ENCODE measurements around the gene MEGF9.
A peak's percentile ranks its signal among the peaks of the same experiment; 100 is the strongest.

MEGF9 gene

DNA sequence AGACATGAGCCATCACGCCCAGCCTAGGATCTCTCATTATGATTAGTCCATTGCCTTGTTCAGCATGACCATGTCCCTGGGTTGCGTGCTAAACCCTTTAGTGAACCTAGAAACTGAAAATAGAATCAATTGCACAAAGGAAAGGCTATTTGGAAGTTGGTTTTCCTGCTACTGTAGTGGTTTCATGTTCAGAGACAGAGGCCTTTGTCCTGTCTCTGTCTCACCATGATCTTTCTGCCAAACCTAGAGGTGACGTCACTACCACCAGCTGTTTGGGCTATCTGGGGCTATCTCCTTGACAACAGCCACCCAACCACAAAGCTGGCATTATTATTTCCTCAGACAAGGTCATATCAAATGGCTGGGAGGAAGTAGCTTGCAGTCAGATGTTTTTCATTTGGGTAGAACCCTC lies 130.3 kb downstream of the MEGF9 start:
- Histone ChIP-seq H3K36me3 (replicated peaks; ENCODE audit: low read depth, low read length) (no peaks in the 10 kb centered on the region), H3K27ac (ENCODE audit: low read length) (no peak overlapping the region), H3K4me3 (ENCODE audit: low read length) (no peak overlapping the region), H3K9ac (ENCODE audit: low read length) (no peak overlapping the region), H3K4me2 (ENCODE audit: low read length) (no peak overlapping the region), H3K27me3 (ENCODE audit: low read depth, low read length) (no peaks in the 10 kb centered on the region), H4K20me1 (ENCODE audit: insufficient read depth, low read length) (no peaks in the 10 kb centered on the region), H3K4me1 (ENCODE audit: low read length) (peaks cover 14% of the 10 kb centered on the region), H3K79me2 (ENCODE audit: low read length) (peaks cover 15% of the 10 kb centered on the region), H2AFZ (ENCODE audit: low read depth, low read length) (no peak overlapping the region), H3K9me3 (ENCODE audit: insufficient read depth, low read length) (no peaks in the 10 kb centered on the region)
- TF ChIP-seq EZH2phosphoT487 (IDR thresholded peaks at IDR 0.05; ENCODE audit: low read depth): no peak
- TF ChIP-seq, protein P1, sequence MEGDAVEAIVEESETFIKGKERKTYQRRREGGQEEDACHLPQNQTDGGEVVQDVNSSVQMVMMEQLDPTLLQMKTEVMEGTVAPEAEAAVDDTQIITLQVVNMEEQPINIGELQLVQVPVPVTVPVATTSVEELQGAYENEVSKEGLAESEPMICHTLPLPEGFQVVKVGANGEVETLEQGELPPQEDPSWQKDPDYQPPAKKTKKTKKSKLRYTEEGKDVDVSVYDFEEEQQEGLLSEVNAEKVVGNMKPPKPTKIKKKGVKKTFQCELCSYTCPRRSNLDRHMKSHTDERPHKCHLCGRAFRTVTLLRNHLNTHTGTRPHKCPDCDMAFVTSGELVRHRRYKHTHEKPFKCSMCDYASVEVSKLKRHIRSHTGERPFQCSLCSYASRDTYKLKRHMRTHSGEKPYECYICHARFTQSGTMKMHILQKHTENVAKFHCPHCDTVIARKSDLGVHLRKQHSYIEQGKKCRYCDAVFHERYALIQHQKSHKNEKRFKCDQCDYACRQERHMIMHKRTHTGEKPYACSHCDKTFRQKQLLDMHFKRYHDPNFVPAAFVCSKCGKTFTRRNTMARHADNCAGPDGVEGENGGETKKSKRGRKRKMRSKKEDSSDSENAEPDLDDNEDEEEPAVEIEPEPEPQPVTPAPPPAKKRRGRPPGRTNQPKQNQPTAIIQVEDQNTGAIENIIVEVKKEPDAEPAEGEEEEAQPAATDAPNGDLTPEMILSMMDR (IDR thresholded peaks at IDR 0.05; ENCODE audit: low read depth, low read length): no peak

DNA sequence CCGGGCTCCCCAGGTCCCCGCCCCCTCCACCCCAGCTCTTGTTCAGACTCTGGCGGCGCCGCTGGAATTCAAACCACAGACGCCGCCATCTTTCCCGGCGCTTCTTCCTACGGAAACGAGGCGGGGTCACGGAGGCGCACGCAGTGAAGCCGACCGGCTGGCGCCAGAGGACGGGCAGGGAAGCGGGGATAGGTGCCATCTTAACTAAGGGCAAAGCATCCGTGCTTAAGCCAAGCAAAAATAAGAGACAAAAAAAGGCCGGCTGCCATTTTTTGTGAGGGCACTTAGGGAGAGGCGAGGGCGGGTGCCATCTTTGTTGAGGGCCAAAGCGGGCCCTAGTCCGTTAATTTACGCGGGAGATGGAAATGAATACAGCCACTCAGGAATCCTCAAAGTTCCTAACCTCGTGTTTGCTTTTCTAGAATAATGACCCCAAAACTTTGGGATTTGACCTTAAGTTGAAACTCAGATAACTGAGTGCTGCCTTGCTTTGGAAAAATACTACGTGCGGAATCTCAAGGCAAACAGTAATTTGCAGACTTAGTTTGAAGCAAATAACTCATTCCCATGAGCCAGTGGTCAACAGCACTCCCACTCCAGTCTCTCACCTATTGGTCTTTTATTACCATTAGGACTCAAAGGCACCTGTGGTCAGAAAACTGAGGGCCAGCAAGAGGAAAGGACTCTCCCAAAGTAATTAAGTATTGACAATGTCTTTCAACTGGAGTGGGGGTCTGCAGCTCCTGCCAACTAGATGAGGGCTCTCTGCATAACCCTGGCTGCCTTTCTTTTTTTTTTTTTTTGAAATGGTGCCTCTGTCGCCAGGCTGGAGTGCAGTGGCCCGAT lies 134.0 kb downstream of the MEGF9 start, which contains the start of gene CDK5RAP2:
CDK5RAP2 (minus strand) TSS at position 117 of the 846 bp plus-strand sequence. CDS start 189 bp downstream, outside the sequence.
- peaks cover 52% of the 10 kb centered on the region for H3K79me2 ChIP-seq (ENCODE audit: low read length)
- no peaks in the 10 kb centered on the region for H3K9me3 ChIP-seq (ENCODE audit: insufficient read depth, low read length)
- H3K9ac ChIP-seq (ENCODE audit: low read length): peak within 1 kb of the TSS; percentile 96
- TF ChIP-seq, protein P1 (IDR thresholded peaks at IDR 0.05; ENCODE audit: low read depth, low read length): no peak
- no peak for TF ChIP-seq EZH2phosphoT487 (IDR thresholded peaks at IDR 0.05; ENCODE audit: low read depth)
- H2AFZ ChIP-seq (ENCODE audit: low read depth, low read length): peak within 1 kb of the TSS; percentile 98
- H3K4me3 ChIP-seq (ENCODE audit: low read length): peak within 1 kb of the TSS; percentile 95
- H3K4me2 ChIP-seq (ENCODE audit: low read length): peak within 1 kb of the TSS; percentile 97
- H3K27ac ChIP-seq (ENCODE audit: low read length): peak within 1 kb of the TSS; percentile 55
- no peaks in the 10 kb centered on the region for H3K27me3 ChIP-seq (ENCODE audit: low read depth, low read length)
- H3K4me1 ChIP-seq (ENCODE audit: low read length): peaks cover 16% of the 10 kb centered on the region
- H4K20me1 ChIP-seq (ENCODE audit: insufficient read depth, low read length): no peaks in the 10 kb centered on the region
- peaks cover 2% of the 10 kb centered on the region for H3K36me3 ChIP-seq (replicated peaks; ENCODE audit: low read depth, low read length)

DNA sequence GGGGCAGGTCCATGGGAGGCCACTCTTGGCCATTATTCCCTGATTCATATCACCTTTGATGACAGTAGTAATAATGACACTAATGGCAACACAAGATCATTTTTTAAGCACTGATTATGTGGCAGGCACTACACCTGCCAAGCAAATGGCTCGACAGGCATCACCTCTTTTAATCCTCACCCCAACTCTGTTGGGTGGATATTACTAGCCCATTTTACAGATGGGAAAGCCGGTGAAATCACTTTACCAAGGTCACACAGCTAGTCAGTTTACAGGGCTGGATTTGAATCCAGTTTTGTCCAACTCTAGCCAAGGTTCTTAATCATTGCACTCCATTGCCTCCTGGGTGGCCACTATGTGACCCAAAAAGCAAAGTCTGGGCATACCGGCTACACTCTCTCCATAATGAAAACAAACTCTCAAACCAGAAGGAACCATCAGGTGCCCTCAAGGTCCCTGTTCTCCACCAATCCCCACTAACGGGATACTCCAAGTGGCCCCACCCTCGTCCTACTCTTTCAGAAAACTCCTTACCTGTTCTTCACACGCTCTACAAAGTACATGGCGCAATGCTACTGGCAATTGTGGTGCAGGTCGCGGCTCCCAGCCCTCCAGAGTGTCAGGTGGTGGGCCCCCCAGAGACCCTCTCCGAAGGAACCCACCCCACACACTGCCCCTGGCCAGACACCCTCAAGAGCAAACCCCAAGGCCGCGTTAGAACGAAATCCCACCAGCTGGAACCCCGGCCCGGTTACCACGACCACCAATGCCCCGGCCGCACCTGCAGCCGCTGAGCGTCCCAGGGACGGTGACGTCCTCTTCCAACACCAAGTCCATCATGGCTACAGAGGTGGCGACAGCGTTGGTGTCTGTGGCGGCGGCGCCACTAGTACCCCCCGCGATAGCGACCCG lies 134.9 kb downstream of the MEGF9 start:
- H4K20me1 ChIP-seq (ENCODE audit: insufficient read depth, low read length): no peaks in the 10 kb centered on the region
- H3K4me1 ChIP-seq (ENCODE audit: low read length): peaks cover 16% of the 10 kb centered on the region
- TF ChIP-seq, protein P1 (IDR thresholded peaks at IDR 0.05; ENCODE audit: low read depth, low read length): no peak
- no peak for TF ChIP-seq EZH2phosphoT487 (IDR thresholded peaks at IDR 0.05; ENCODE audit: low read depth)
- peak overlapping the region; percentile 72; the same call in 1 of the 2 replicates for H2AFZ ChIP-seq (ENCODE audit: low read depth, low read length)
- peaks cover 61% of the 10 kb centered on the region for H3K79me2 ChIP-seq (ENCODE audit: low read length)
- H3K27ac ChIP-seq (ENCODE audit: low read length): peak overlapping the region; percentile 34
- no peaks in the 10 kb centered on the region for H3K27me3 ChIP-seq (ENCODE audit: low read depth, low read length)
- peak overlapping the region; percentile 95 for H3K4me3 ChIP-seq (ENCODE audit: low read length)
- H3K9ac ChIP-seq (ENCODE audit: low read length): peak overlapping the region; percentile 96
- H3K4me2 ChIP-seq (ENCODE audit: low read length): peak overlapping the region; percentile 97
- H3K36me3 ChIP-seq (replicated peaks; ENCODE audit: low read depth, low read length): peaks cover 2% of the 10 kb centered on the region
- no peaks in the 10 kb centered on the region for H3K9me3 ChIP-seq (ENCODE audit: insufficient read depth, low read length)
